Ascending aorta (tissue), 2 donors: ENCODE data around the gene ZBTB21. TPM values are rescaled to one million over a fixed set of nuclear protein-coding genes. Genes with fewer than 3 reads are reported as not detected.

ENCODE experiments used
- DNase-seq, 2 donors: peaks; one replicate each; pipeline ENCODE4 v3.0.0-alpha.2; 2019; ENCODE audit warnings: low spot score in 2 of 2
- H3K27ac ChIP-seq, 2 donors: fragments of 200-600 bp; sonication (generic); one replicate each; pipeline ENCODE4 v1.5.1; 2016 to 2017; ENCODE audit warnings: mild to moderate bottlenecking in 1 of 2
- H3K27me3 ChIP-seq: fragments of 200-600 bp; sonication (generic); one replicate; pipeline ENCODE4 v1.5.1; 2017
- H3K36me3 ChIP-seq, 2 donors: fragments of 200-600 bp; sonication (generic); one replicate each; pipeline ENCODE4 v1.5.1; 2016
- H3K4me1 ChIP-seq, 2 donors: fragments of 200-600 bp; sonication (generic); one replicate each; pipeline ENCODE4 v1.5.1; 2016 to 2017; ENCODE audit warnings: mild to moderate bottlenecking in 1 of 2
- H3K4me3 ChIP-seq, 2 donors: fragments of 200-600 bp; sonication (generic); one replicate each; pipeline ENCODE4 v1.5.1; 2016 to 2017; ENCODE audit warnings: mild to moderate bottlenecking in 1 of 2
- H3K9me3 ChIP-seq, 2 donors: fragments of 200-600 bp; sonication (generic); one replicate each; pipeline ENCODE4 v1.5.1; 2016
- intact Hi-C: fragments of 100-400 bp; cut with DNase I; formaldehyde crosslinking; loops from one replicate; pipeline ENCODE4 v1.15.1; 2023
- total RNA-seq: library from RNA; depleted of rRNA; stranded (reverse); fragments of >200 nt; gene quantifications from one replicate; pipeline ENCODE4 v1.1.0, GENCODE V29; 2016
- TF ChIP-seq, protein P1 (sequence below), 3 experiments: fragments of 200-600 bp in 2 of 3; fragments of 450-650 bp in 1 of 3; sonication (generic) in 2 of 3; IDR thresholded peaks; one replicate each; pipeline ENCODE4 v1.5.1; 2016 to 2019; ENCODE audit warnings: antibody characterized with exemption in 3 of 3, mild to moderate bottlenecking in 1 of 3, moderate library complexity in 1 of 3

Gene ZBTB21
- total RNA-seq, 1 donor from 2014 or later = 11.1 TPM

GRCh38 chr21:42032968-42033367 lies 22.8 kb upstream of the ZBTB21 start:
- DNase-seq = no peak
- Histone ChIP-seq H3K36me3 (no peaks in the 10 kb centered on the region), H3K4me1 (no peaks in the 10 kb centered on the region), H3K27ac (no peak overlapping the region), H3K27me3 (no peaks in the 10 kb centered on the region), H3K9me3 (no peaks in the 10 kb centered on the region), H3K4me3 (no peak overlapping the region)
- intact Hi-C loops = no loop called here
- TF ChIP-seq, protein P1, sequence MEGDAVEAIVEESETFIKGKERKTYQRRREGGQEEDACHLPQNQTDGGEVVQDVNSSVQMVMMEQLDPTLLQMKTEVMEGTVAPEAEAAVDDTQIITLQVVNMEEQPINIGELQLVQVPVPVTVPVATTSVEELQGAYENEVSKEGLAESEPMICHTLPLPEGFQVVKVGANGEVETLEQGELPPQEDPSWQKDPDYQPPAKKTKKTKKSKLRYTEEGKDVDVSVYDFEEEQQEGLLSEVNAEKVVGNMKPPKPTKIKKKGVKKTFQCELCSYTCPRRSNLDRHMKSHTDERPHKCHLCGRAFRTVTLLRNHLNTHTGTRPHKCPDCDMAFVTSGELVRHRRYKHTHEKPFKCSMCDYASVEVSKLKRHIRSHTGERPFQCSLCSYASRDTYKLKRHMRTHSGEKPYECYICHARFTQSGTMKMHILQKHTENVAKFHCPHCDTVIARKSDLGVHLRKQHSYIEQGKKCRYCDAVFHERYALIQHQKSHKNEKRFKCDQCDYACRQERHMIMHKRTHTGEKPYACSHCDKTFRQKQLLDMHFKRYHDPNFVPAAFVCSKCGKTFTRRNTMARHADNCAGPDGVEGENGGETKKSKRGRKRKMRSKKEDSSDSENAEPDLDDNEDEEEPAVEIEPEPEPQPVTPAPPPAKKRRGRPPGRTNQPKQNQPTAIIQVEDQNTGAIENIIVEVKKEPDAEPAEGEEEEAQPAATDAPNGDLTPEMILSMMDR (IDR thresholded peaks at IDR 0.05) = no peak

DNA sequence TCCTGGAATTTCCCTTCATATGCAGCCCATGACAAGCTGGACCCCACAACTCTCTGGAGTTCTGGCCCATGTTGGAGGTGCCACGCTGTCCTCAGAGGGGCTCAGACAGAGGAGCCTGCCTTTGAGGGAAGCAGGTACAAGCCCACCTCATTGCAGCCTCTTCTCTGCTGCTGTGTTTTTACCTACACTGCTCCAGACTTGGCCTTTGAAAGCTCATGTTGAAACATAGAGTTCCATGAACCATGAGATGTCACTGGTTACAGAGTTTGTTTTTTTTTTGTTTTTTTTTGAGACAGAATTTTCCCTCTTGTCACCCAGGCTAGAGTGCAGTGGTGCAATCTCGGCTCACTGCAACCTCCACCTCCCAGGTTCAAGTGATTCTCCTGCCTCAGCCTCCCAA lies 22.1 kb upstream of the ZBTB21 start:
- H3K36me3 ChIP-seq = no peaks in the 10 kb centered on the region
- H3K9me3 ChIP-seq = no peaks in the 10 kb centered on the region
- H3K4me1 ChIP-seq = peaks cover 0 to 3% of the 10 kb centered on the region in 2 donors
- intact Hi-C loops = no loop called here
- H3K27me3 ChIP-seq = no peaks in the 10 kb centered on the region
- DNase-seq = no peak
- no peak overlapping the region for H3K4me3 ChIP-seq
- TF ChIP-seq, protein P1 (IDR thresholded peaks at IDR 0.05) = no peak
- H3K27ac ChIP-seq = no peak overlapping the region

GRCh38 chr21:42031816-42032215 lies 21.7 kb upstream of the ZBTB21 start:
- Histone ChIP-seq H3K4me3 (no peak overlapping the region), H3K27ac (no peak overlapping the region), H3K9me3 (no peaks in the 10 kb centered on the region), H3K36me3 (no peaks in the 10 kb centered on the region), H3K4me1 (peaks cover 0 to 3% of the 10 kb centered on the region in 2 donors), H3K27me3 (no peaks in the 10 kb centered on the region)
- intact Hi-C loops = no loop called here
- no peak for DNase-seq
- TF ChIP-seq, protein P1 (IDR thresholded peaks at IDR 0.05) = no peak

DNA sequence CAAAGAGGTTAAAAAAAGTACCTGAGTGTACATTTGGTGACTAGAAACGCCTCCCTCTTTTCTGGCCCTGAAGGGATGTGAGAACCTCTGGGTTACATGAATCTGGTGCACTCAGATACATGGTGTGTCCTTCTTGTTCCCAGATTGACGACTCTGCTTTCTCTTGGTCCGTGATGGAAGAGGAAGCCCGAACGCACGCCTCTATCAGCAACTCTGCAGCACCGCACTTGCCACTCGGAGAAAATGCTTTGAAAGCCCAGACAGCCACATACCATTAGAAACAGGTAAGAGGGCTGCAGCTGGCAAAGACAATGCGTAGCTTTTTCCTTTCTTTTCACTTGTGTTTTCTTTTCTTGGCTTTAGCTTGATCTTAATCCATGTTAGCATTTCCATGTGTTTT lies 21.1 kb upstream of the ZBTB21 start:
- no peak overlapping the region for H3K27ac ChIP-seq
- H3K4me1 ChIP-seq = peaks cover 0 to 3% of the 10 kb centered on the region in 2 donors
- no peaks in the 10 kb centered on the region for H3K27me3 ChIP-seq
- H3K4me3 ChIP-seq = no peak overlapping the region
- DNase-seq = no peak
- H3K9me3 ChIP-seq = no peaks in the 10 kb centered on the region
- TF ChIP-seq, protein P1 (IDR thresholded peaks at IDR 0.05) = no peak
- no peaks in the 10 kb centered on the region for H3K36me3 ChIP-seq
- intact Hi-C loops = no loop called here

DNA sequence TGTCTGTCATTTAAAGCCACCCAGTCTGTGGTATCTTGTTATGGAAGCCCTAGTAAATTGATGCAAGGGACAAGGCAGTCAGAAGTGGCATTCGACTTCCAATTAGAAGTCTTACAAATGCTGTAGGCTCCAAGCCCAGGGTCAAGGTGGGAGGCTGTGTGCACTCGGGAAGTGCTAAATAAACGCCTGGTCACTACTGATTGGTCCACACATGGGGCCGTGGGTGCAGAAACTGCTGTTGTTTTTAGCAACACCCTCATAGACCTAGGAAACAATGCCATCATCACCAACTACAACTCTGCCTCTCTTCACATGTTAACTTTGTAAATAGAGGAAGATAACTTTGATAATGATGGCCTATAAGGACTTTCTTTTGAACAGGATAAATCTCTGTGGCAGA lies 20.2 kb upstream of the ZBTB21 start:
- no peaks in the 10 kb centered on the region for H3K9me3 ChIP-seq
- no peaks in the 10 kb centered on the region for H3K27me3 ChIP-seq
- TF ChIP-seq, protein P1 (IDR thresholded peaks at IDR 0.05) = no peak
- no peaks in the 10 kb centered on the region for H3K36me3 ChIP-seq
- intact Hi-C loops = no loop called here
- H3K4me1 ChIP-seq = peaks cover 0 to 3% of the 10 kb centered on the region in 2 donors
- H3K4me3 ChIP-seq = no peak overlapping the region
- no peak overlapping the region for H3K27ac ChIP-seq
- no peak for DNase-seq
